SU-DHL-6 (cell line): Measurements from ENCODE around the gene DOK6.

Experiments
- H2AFZ ChIP-seq: fragments of 200-600 bp; sonication (generic); 2 replicates; pipeline ENCODE4 v1.6.1; 2014; ENCODE audit warnings: low read depth, mild to moderate bottlenecking, moderate library complexity, mixed read lengths, antibody characterized with exemption, low read length; ENCODE audit not compliant: severe bottlenecking
- H3F3A ChIP-seq: fragments of 200-600 bp; shearing (Covaris generic); 2 replicates; pipeline ENCODE4 v1.6.0; 2016; ENCODE audit warnings: antibody characterized with exemption, mild to moderate bottlenecking; ENCODE audit not compliant: insufficient read depth
- H3K27ac ChIP-seq: fragments of 200-600 bp; sonication (generic); 2 replicates; pipeline ENCODE4 v1.5.1; 2016; ENCODE audit warnings: low read depth, mild to moderate bottlenecking, low read length, moderate library complexity, mixed read lengths
- H3K27me3 ChIP-seq: fragments of 200-600 bp; sonication (generic), shearing (Covaris generic); 2 replicates; pipeline ENCODE4 v1.6.0; 2014; ENCODE audit warnings: mild to moderate bottlenecking, low read length
- H3K36me3 ChIP-seq: fragments of 200-600 bp; sonication (generic); 2 replicates; pipeline ENCODE4 v1.6.1; 2014; ENCODE audit warnings: mild to moderate bottlenecking, low read length, mixed read lengths
- H3K4me2 ChIP-seq: fragments of 300-600, 200-600 bp; shearing (Covaris generic), sonication (generic); 2 replicates; pipeline ENCODE4 v1.6.0; 2014; ENCODE audit warnings: low read length, low read depth, mild to moderate bottlenecking; ENCODE audit not compliant: poor library complexity, severe bottlenecking
- H3K4me3 ChIP-seq: fragments of 200-600 bp; sonication (generic); 2 replicates; pipeline ENCODE4 v1.5.1; 2014; ENCODE audit warnings: antibody characterized with exemption, low read length, mild to moderate bottlenecking, mixed read lengths; ENCODE audit not compliant: insufficient read depth, poor library complexity, severe bottlenecking
- H3K79me2 ChIP-seq: fragments of 200-600 bp; sonication (generic); 2 replicates; pipeline ENCODE4 v1.6.1; 2014; ENCODE audit warnings: mild to moderate bottlenecking, low read length, moderate library complexity; ENCODE audit not compliant: insufficient read depth
- H3K9ac ChIP-seq: fragments of 200-600 bp; sonication (generic); 2 replicates; pipeline ENCODE4 v1.7.0; 2014; ENCODE audit warnings: mild to moderate bottlenecking, low read length
- H3K9me2 ChIP-seq: fragments of 200-600 bp; sonication (generic); replicated peaks from 2 replicates; pipeline ENCODE4 v1.6.1; 2014; ENCODE audit warnings: low read length; ENCODE audit not compliant: insufficient read depth
- H3K9me3 ChIP-seq: fragments of 200-600 bp; sonication (generic); 2 replicates; pipeline ENCODE4 v1.6.1; 2014; ENCODE audit warnings: low read length, mixed read lengths; ENCODE audit not compliant: insufficient read depth
- H4K20me1 ChIP-seq: fragments of 200-600 bp; sonication (generic); 2 replicates; pipeline ENCODE4 v1.6.1; 2014; ENCODE audit warnings: low read depth, mild to moderate bottlenecking, antibody characterized with exemption, low read length, moderate library complexity, mixed read lengths
- EZH2phosphoT487 ChIP-seq: fragments of 200-600 bp; sonication (generic), shearing (Covaris generic); conservative IDR thresholded peaks from 2 replicates; pipeline ENCODE4 v1.6.1; 2018; ENCODE audit warnings: mild to moderate bottlenecking, antibody characterized with exemption, low read length, moderate library complexity, mixed read lengths
- TF ChIP-seq, protein P1 (sequence below): fragments of 200-600 bp; sonication (generic); IDR thresholded peaks from one replicate; pipeline ENCODE4 v1.5.1; 2017; ENCODE audit warnings: antibody characterized with exemption, mild to moderate bottlenecking, low read length, moderate library complexity; ENCODE audit not compliant: insufficient read depth, poor library complexity, severe bottlenecking

DOK6 gene

DNA sequence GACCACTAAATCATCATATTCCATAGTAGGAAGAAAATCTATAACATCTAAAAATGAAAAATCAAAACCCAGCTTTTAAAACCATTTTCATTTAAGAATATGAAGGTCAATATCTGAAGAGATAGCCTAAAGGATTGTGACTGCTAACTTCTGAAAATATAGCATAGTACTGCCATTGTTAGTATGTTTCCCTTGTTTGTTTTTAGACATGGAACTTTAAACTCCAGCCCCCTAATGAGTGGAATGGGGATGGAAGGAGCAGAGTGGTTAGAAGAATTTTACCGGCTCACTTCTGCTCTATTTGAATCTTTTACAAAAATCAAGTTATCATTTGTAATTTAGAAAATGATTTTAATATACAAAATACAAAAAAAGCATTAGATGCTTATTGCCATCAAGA, 378.0 kb downstream of the DOK6 start:
- no peaks in the 10 kb centered on the region for H3K9me3 ChIP-seq
- no peak overlapping the region for H2AFZ ChIP-seq
- no peaks in the 10 kb centered on the region for H3F3A ChIP-seq
- no peak overlapping the region for H3K4me2 ChIP-seq
- H3K27ac ChIP-seq = no peak overlapping the region
- no peaks in the 10 kb centered on the region for H3K27me3 ChIP-seq
- no peak overlapping the region for H3K4me3 ChIP-seq
- no peak for TF ChIP-seq EZH2phosphoT487
- TF ChIP-seq, protein P1, sequence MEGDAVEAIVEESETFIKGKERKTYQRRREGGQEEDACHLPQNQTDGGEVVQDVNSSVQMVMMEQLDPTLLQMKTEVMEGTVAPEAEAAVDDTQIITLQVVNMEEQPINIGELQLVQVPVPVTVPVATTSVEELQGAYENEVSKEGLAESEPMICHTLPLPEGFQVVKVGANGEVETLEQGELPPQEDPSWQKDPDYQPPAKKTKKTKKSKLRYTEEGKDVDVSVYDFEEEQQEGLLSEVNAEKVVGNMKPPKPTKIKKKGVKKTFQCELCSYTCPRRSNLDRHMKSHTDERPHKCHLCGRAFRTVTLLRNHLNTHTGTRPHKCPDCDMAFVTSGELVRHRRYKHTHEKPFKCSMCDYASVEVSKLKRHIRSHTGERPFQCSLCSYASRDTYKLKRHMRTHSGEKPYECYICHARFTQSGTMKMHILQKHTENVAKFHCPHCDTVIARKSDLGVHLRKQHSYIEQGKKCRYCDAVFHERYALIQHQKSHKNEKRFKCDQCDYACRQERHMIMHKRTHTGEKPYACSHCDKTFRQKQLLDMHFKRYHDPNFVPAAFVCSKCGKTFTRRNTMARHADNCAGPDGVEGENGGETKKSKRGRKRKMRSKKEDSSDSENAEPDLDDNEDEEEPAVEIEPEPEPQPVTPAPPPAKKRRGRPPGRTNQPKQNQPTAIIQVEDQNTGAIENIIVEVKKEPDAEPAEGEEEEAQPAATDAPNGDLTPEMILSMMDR = no peak
- H3K9me2 ChIP-seq = no peaks in the 10 kb centered on the region
- no peaks in the 10 kb centered on the region for H3K79me2 ChIP-seq
- no peaks in the 10 kb centered on the region for H3K36me3 ChIP-seq
- no peak overlapping the region for H3K9ac ChIP-seq
- H4K20me1 ChIP-seq = no peaks in the 10 kb centered on the region

DNA sequence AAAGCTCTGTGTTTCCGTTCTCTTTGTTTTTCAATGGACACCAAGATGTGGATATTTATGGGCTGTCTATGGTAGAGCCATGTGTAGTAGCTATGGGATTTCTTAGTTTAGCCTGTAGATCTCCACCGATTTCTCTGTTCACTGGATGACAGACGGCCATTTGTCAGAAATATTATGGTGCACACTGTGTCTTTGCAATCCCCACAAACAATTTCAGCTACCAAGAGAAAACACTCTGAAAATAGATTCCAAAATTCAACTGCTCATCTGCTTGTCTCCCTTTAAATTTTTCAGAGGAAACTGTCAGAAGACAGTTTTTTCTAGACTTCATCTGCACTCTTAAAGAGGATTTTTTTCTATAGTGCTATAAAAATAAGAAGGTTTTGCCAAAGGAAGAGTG, 380.2 kb downstream of the DOK6 start:
- H2AFZ ChIP-seq = no peak overlapping the region
- TF ChIP-seq, protein P1 = no peak
- no peak for TF ChIP-seq EZH2phosphoT487
- no peak overlapping the region for H3K9ac ChIP-seq
- H3F3A ChIP-seq = no peaks in the 10 kb centered on the region
- H3K4me3 ChIP-seq = no peak overlapping the region
- H3K27me3 ChIP-seq = no peaks in the 10 kb centered on the region
- no peaks in the 10 kb centered on the region for H4K20me1 ChIP-seq
- no peak overlapping the region for H3K4me2 ChIP-seq
- no peaks in the 10 kb centered on the region for H3K9me3 ChIP-seq
- H3K79me2 ChIP-seq = no peaks in the 10 kb centered on the region
- H3K36me3 ChIP-seq = no peaks in the 10 kb centered on the region
- H3K27ac ChIP-seq = no peak overlapping the region
- no peaks in the 10 kb centered on the region for H3K9me2 ChIP-seq

DNA sequence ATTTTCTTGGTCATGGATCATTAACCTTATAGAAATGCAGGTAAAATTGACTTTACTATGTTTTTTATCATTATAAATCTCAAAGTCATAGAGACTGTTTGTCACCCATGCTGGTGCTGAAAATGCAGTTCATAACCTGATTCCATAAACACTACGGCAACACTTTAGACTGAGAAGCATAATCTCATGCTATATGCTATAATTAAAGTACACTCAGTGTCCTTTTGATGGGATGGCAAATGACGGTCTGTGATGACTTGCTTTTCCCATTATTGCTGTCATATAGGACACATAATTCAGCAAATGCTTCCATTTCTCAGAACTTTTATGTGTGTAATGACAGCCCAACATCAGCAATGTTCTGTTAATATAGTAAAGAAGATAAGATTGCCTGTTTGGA, 384.1 kb downstream of the DOK6 start:
- Histone ChIP-seq H3K27me3 (no peaks in the 10 kb centered on the region), H3K9me3 (no peaks in the 10 kb centered on the region), H2AFZ (no peak overlapping the region), H3K4me3 (no peak overlapping the region), H3K9ac (no peak overlapping the region), H3K27ac (no peak overlapping the region), H4K20me1 (no peaks in the 10 kb centered on the region), H3K36me3 (no peaks in the 10 kb centered on the region), H3K9me2 (no peaks in the 10 kb centered on the region), H3K4me2 (no peak overlapping the region), H3K79me2 (no peaks in the 10 kb centered on the region), H3F3A (no peaks in the 10 kb centered on the region)
- no peak for TF ChIP-seq EZH2phosphoT487

DNA sequence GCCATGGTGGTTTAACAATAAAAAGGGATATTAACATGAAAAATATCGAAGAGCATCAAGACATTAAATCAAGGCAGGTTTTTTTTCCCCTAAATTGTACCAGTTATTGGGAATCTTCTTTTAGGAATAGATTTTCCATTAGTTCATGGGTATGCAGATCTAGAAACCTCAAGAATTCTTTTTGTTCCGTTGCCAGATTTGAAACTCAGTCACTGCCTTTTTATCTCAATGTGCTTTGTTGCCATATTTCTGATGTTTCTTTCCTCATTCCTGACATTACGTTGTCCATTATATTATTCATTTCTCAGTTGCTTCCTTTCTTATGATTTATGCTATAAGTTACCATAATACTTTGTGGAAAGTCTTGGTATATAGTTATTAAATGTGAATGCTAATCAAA, 384.8 kb downstream of the DOK6 start:
- Histone ChIP-seq H3K36me3 (no peaks in the 10 kb centered on the region), H3K9me3 (no peaks in the 10 kb centered on the region), H3K27me3 (no peaks in the 10 kb centered on the region), H2AFZ (no peak overlapping the region), H3K4me2 (no peak overlapping the region), H3K9ac (no peak overlapping the region), H4K20me1 (no peaks in the 10 kb centered on the region), H3F3A (no peaks in the 10 kb centered on the region), H3K27ac (no peak overlapping the region), H3K4me3 (no peak overlapping the region), H3K79me2 (no peaks in the 10 kb centered on the region), H3K9me2 (no peaks in the 10 kb centered on the region)
- no peak for TF ChIP-seq EZH2phosphoT487
- TF ChIP-seq, protein P1 = no peak
